ENCODE measurements around the gene SPINK8.

DNA sequence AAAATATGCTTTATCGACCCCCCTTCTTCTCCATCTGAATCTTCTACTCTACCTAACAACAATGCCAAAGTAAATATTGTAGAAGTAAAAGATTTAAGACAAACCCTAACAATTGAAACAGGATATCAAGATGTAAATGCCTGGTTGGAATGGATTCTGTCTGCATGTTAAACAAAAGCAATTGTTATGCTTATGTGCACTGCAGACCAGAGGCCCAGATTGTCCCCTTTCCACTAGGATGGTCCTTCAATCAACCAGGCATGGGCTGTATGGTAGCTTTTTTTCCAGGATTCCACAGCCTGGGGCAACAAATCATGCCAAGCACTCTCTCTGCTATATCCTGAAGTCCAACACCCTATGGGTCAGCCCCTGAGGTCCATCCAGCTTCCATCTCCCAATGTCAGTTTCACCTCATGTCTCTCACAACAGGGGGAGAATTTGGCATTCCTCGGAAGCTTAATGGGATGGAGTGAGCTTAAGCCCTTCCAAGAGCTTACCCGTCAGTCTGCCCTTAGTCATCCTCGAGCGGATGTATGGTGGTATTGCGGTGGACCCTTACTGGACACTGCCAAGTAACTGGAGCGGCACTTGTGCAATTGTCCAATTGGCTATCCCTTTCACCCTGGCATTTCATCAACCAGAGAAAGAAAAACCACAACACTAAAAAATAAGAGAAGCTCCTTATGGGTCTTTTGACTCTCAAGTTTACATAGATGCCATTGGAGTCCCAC is 56.4 kb downstream of the SPINK8 start:
- TF ChIP-seq, protein P1, sequence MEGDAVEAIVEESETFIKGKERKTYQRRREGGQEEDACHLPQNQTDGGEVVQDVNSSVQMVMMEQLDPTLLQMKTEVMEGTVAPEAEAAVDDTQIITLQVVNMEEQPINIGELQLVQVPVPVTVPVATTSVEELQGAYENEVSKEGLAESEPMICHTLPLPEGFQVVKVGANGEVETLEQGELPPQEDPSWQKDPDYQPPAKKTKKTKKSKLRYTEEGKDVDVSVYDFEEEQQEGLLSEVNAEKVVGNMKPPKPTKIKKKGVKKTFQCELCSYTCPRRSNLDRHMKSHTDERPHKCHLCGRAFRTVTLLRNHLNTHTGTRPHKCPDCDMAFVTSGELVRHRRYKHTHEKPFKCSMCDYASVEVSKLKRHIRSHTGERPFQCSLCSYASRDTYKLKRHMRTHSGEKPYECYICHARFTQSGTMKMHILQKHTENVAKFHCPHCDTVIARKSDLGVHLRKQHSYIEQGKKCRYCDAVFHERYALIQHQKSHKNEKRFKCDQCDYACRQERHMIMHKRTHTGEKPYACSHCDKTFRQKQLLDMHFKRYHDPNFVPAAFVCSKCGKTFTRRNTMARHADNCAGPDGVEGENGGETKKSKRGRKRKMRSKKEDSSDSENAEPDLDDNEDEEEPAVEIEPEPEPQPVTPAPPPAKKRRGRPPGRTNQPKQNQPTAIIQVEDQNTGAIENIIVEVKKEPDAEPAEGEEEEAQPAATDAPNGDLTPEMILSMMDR (IDR thresholded peaks at IDR 0.05; ENCODE audit: borderline replicate concordance, extremely low read depth, low read length, poor library complexity, severe bottlenecking), result no peak
- no peak for TF ChIP-seq EZH2 (IDR thresholded peaks at IDR 0.05; ENCODE audit: borderline replicate concordance, low read depth, low read length, severe bottlenecking)
